HG03521 (cell line): ENCODE results near the gene LYRM1.
"Not testable (repeated sequence)": the region's sequence is repeated elsewhere in the genome, so short reads cannot be mapped to it uniquely, and the experiment has no call there.

ENCODE experiments used
- ATAC-seq: cut with Tn5 transposase; IDR thresholded peaks from one replicate; pipeline ENCODE4 v1.9.1; 2021; ENCODE audit warnings: mild to moderate bottlenecking, moderate library complexity; ENCODE audit not compliant: unreplicated experiment

LYRM1 gene, protein sequence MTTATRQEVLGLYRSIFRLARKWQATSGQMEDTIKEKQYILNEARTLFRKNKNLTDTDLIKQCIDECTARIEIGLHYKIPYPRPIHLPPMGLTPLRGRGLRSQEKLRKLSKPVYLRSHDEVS

GRCh38 chr16:20900299-20901067, at the start of gene LYRM1, which contains the start of gene DCUN1D3:
TSS of gene LYRM1 (plus strand) at chr16:20900771. CDS start at chr16:20915556, 14,785 bp downstream.
TSS of gene DCUN1D3 (minus strand) at chr16:20900358. CDS start at chr16:20862538, 37,820 bp downstream.
- ATAC-seq: peak; percentile 68

GRCh38 chr16:20850981-20851380, 49.6 kb upstream of the LYRM1 start:
- no peak for ATAC-seq

DNA sequence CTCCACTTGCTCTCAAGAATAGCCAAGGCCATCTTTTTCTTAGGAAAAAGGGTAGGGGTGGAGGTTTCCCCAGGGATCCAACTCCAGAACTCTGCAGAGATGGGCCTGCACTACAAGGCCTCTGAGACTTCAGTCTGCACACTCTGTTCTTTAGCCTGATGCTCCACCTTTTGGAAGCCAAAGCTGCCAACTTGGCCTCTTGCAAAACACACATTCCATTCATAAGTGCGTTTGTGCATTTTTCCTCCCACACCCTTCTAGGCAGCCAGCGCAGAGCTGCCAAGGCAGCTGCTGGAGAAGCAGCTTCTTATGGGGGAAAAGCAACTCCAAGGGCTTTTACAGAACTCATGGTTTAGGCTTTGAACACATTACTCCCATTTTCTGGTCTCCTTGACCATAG, 49.0 kb upstream of the LYRM1 start:
- ATAC-seq: no peak

- no peak for ATAC-seq
Observed at GRCh38 chr16:20853143-20853542, 47.4 kb upstream of the LYRM1 start.

GRCh38 chr16:20853981-20854620, 46.5 kb upstream of the LYRM1 start:
- ATAC-seq: no peak

- no peak for ATAC-seq
Observed at GRCh38 chr16:20854963-20855362, 45.6 kb upstream of the LYRM1 start.

DNA sequence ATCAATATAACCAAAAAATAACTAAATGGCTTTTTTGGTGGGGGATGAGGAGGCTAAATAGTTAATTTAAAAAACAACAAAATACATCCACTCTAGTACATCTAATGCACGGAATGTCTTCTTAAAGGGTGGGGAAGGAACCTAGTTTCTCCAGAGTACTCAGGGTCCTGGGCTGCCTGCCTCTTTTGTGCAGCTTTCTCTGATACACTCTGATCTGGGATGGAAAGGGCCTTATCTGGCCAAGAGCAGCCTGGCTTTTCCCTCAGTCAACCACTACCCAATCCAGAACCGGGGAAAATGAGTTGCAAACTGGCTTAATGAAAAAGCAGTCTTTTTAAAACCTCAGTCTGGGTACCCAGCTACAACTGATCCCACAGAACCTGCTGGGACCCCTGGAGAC, 43.3 kb upstream of the LYRM1 start:
- ATAC-seq: no peak

- no peak for ATAC-seq
Observed at GRCh38 chr16:20859229-20859628, 41.3 kb upstream of the LYRM1 start.

DNA sequence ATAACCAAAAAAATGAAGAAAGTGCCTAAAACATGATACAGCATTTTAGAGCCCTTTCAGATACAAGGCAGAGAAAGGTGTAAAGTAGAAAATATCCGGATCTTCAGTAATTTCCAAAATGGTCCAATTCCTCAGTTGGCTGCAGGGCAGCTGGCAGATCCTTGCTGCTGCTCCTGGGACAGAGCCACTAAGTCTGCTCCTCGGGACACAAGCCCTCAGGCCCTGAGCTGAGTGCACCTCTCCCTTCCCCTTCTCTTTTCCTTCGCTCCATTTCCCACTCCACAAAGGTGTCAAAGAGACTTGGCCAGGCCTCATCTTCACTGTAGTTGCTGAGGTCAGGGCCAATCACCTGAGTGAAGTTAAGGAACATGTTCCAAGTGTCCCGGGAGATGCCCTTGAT, 40.9 kb upstream of the LYRM1 start:
- ATAC-seq: no peak

- no peak for ATAC-seq
Observed at GRCh38 chr16:20860361-20860760, 40.2 kb upstream of the LYRM1 start.

- ATAC-seq: not testable (repeated sequence)
Observed at GRCh38 chr16:20860995-20861394, 39.6 kb upstream of the LYRM1 start.

DNA sequence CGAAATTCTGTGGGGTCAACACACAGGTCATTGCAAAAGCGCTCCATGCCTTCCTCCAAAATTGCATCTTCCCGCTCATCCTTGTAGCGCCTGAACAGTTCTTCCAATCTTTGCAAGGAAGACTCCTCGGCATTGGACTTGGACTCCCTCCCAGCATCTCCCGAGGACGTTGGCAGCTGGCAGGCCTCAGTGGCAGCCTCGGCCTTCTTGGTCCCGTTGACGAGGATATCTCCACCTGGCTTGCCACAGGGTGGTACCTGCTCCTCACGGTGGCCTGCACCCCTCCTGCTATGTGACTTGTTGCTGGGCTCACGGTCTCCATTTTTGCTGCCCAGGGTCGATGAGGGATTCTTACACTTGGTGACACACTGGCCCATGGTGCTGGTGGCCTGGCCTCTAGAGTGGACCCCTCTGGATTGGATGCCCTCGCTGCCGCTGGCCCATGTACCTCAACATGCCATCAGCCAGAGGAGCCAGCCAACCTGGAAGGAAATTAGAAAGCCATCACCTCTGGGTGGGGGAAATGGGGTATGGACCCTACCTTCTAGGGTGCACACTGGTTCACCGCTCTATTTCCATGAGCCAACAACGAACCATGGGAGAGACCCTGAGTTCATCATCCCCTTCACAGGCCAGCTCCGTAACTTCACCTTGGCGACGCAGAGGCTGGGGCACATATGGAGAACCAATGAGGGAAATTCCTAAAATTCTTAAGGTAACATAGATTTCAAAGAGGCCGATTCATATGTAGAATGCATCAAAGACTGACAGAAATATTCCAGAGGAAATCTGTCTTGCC, 38.2 kb upstream of the LYRM1 start:
- ATAC-seq: no peak

GRCh38 chr16:20864376-20864775, 36.2 kb upstream of the LYRM1 start:
- ATAC-seq: not testable (repeated sequence)

- no peak for ATAC-seq
Observed at GRCh38 chr16:20865420-20866131, 35.0 kb upstream of the LYRM1 start.

DNA sequence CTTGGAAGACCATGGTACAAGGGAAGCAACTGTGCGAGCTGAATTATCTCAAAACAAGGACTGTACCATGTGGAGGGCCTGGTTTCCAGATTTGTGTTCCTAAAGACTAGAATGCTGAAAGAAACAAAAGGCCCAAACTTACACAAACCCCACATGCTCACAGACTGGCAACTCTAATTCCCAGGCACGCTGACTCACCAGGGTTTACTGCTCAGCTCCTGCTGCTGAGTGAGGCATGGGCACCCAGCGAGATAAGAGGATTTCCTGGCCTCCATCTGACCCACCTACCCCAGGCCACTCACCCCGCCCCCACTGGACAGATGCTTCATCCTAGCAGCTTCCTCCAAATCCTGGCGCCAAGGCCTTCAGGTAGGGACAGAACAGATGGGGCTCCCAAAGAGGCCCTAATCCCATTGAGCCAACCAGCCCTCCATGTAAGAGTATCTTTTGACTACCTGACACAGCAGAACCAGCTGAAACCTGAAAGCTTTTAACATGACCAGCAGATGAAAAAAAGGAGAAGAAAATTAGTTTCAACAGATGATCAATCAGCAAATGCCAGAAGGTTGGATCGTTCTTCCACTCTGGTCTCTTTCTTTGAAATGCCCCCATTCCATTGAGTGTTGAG, 34.3 kb upstream of the LYRM1 start:
- ATAC-seq: no peak

DNA sequence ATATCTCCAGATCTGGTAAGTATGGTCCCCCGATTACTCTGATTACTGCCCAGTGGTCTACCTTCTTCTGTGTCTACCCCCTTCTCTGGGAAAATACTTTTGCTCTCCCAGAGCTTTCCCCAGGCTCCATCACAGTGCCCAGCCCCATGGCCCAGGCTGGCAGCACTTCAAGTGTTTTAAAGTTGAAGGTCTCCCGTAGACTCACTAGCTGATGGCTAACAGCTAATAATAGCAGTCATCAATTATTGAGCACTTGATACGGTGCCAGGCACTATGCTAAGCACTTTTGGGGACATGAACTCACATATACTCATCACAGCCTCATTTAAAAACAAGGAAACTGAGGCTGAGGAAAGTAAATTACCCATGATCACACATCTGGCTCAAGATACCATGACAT, 33.8 kb upstream of the LYRM1 start:
- ATAC-seq: no peak

GRCh38 chr16:20867585-20867984, 33.0 kb upstream of the LYRM1 start:
- ATAC-seq: no peak

DNA sequence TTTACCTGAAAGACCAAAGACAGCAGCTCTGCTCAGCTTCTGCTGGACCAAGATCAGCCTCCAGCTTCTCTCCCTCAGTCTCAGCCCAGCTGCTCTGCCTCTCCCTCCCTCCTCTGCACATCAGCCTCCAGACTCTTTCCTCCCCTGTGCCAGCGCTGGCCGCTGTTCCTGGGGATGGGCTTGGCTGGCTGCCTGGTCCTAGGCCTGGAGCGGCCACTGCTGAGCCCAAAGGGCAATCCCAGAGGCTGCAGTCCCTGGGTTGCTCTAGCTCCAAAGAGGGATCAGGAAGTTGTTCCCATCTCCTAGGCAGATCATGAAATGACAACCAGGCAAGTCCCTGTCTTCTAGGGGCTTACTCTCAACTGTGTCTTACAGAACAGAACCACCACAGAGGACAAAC, 31.7 kb upstream of the LYRM1 start:
- ATAC-seq: no peak

GRCh38 chr16:20870122-20870820, 30.3 kb upstream of the LYRM1 start:
- ATAC-seq: no peak

DNA sequence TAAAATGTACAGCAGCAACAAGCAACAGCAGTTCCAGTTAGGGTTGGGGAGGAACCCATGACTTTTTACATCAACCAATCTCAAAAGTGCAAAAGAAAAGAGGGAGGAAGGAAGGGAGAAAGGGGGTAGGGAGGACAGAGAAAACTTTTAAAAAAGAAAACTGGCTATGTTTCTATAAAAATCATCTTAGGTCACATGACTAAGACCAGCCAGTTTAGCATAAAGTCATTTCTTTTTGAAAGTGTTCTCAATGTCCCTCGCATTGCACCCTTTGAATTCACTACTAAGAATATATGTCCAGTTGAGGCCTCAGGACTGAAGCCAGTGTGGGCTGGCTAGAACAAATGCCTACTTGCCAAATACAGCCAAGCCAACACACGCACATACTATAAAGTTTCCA, 29.3 kb upstream of the LYRM1 start:
- no peak for ATAC-seq
